GM12872 (cell line): ENCODE results near the gene PTPRF.

Experiments
- CTCF ChIP-seq: IDR thresholded peaks from 3 replicates; pipeline ENCODE4 v1.5.1; 2011; ENCODE audit warnings: low read depth, mild to moderate bottlenecking, low read length, moderate library complexity; ENCODE audit not compliant: insufficient read depth

Gene PTPRF

DNA sequence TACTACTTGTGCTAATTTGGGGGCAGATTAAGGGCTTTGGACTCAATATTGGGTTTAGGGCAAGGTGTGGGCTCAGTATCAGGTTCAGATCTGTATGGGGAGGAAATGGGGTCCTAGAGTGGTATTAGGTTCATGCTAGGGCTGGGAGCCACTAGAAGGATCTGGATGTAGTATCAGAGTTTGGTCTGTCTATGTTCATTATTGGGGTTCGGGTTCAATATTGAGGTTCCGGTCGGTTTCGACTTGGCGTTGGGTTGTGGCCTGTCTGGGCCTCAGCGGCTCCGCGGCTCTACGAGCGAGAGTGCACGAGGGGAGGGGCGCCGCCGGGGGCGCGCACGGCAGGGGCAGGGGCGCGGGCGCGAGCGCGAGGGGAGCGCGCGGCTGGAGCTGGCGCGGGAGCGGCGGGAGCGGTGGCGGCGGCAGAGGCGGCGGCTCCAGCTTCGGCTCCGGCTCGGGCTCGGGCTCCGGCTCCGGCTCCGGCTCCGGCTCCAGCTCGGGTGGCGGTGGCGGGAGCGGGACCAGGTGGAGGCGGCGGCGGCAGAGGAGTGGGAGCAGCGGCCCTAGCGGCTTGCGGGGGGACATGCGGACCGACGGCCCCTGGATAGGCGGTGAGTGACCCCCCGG is at the start of gene PTPRF:
PTPRF (plus strand) TSS at position 401 of the 624 bp plus-strand sequence. CDS start 14,193 bp downstream, outside the sequence.
- no peak for TF ChIP-seq CTCF

- no peak for TF ChIP-seq CTCF
These were observed 49.2 kb upstream of the PTPRF start for GRCh38 chr1:43481491-43481890.

DNA sequence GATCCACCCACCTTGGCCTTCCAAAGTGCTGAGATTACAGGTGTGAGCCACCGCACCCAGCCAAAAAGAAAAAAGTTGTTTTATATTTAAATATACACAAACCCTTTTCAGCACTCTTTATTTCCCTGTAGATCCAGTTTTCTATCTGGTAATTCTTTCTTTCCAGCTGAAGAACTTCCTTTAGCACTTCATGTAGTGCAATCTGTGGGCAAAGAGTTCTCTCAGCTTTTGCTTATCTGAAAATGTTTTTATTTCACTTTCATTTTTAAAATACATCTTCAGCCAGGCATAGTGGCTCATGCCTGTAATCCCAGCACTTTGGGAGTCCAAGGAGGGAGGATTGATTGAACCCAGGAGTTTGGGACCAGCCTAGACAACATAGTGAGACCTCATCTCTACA is 48.5 kb upstream of the PTPRF start:
- no peak for TF ChIP-seq CTCF

- no peak for TF ChIP-seq CTCF
These were observed 46.3 kb upstream of the PTPRF start for GRCh38 chr1:43484367-43484766.

- no peak for TF ChIP-seq CTCF
These were observed 42.5 kb upstream of the PTPRF start for GRCh38 chr1:43488165-43488564.

- no peak for TF ChIP-seq CTCF
These were observed 39.6 kb upstream of the PTPRF start for GRCh38 chr1:43491061-43491460.

GRCh38 chr1:43492826-43493225 is 37.9 kb upstream of the PTPRF start:
- TF ChIP-seq CTCF = no peak
